Progenitor cell of endocrine pancreas (in vitro differentiated cells): ENCODE measurements around the gene PDC. TPM values are rescaled to one million over a fixed set of nuclear protein-coding genes. Genes with fewer than 3 reads are reported as not detected.
"Not testable (repeated sequence)": the region's sequence is repeated elsewhere in the genome, so short reads cannot be mapped to it uniquely, and the experiment has no call there.

Experiments
- DNase-seq: peaks from one replicate; pipeline ENCODE4 v3.0.0; 2021; ENCODE audit warnings: low spot score; ENCODE audit not compliant: unreplicated experiment
- H3K27ac Mint-ChIP-seq: 2 replicates; pipeline ENCODE4 v1.8.0; 2021; ENCODE audit warnings: mild to moderate bottlenecking, moderate library complexity, mixed read lengths
- H3K27me3 Mint-ChIP-seq: 2 replicates; pipeline ENCODE4 v1.8.0; 2021; ENCODE audit warnings: mixed read lengths
- H3K36me3 Mint-ChIP-seq: 2 replicates; pipeline ENCODE4 v1.8.0; 2022; ENCODE audit warnings: mixed read lengths; ENCODE audit not compliant: insufficient read depth
- H3K4me1 Mint-ChIP-seq: 2 replicates; pipeline ENCODE4 v1.8.0; 2021; ENCODE audit warnings: low read depth, mixed read lengths
- H3K4me3 Mint-ChIP-seq: 2 replicates; pipeline ENCODE4 v1.8.0; 2021; ENCODE audit warnings: low read depth, mild to moderate bottlenecking, moderate library complexity, mixed read lengths
- H3K9me3 Mint-ChIP-seq: 2 replicates; pipeline ENCODE4 v1.8.0; 2021; ENCODE audit warnings: low read depth, mixed read lengths
- total RNA-seq: library from RNA; stranded (reverse); gene quantifications from 2 replicates; pipeline ENCODE4 v1.2.1, GENCODE V29; 2021
- TF ChIP-seq, protein P1 (sequence below): fragments of 200-600 bp; sonication (generic); IDR thresholded peaks from one replicate; pipeline ENCODE4 v1.5.0; 2021; ENCODE audit warnings: antibody characterized with exemption, mild to moderate bottlenecking; ENCODE audit not compliant: unreplicated experiment

PDC gene
- total RNA-seq, 1 donor from 2014 or later: not detected

- no peak for DNase-seq
- TF ChIP-seq, protein P1, sequence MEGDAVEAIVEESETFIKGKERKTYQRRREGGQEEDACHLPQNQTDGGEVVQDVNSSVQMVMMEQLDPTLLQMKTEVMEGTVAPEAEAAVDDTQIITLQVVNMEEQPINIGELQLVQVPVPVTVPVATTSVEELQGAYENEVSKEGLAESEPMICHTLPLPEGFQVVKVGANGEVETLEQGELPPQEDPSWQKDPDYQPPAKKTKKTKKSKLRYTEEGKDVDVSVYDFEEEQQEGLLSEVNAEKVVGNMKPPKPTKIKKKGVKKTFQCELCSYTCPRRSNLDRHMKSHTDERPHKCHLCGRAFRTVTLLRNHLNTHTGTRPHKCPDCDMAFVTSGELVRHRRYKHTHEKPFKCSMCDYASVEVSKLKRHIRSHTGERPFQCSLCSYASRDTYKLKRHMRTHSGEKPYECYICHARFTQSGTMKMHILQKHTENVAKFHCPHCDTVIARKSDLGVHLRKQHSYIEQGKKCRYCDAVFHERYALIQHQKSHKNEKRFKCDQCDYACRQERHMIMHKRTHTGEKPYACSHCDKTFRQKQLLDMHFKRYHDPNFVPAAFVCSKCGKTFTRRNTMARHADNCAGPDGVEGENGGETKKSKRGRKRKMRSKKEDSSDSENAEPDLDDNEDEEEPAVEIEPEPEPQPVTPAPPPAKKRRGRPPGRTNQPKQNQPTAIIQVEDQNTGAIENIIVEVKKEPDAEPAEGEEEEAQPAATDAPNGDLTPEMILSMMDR: no peak
- no peak overlapping the region for H3K4me3 Mint-ChIP-seq
- no peak overlapping the region for H3K27ac Mint-ChIP-seq
- no peaks in the 10 kb centered on the region for H3K27me3 Mint-ChIP-seq
- H3K4me1 Mint-ChIP-seq: no peaks in the 10 kb centered on the region
- H3K9me3 Mint-ChIP-seq: no peaks in the 10 kb centered on the region
- no peaks in the 10 kb centered on the region for H3K36me3 Mint-ChIP-seq
Observed at GRCh38 chr1:186473047-186473446, 12.1 kb upstream of the PDC start.

DNA sequence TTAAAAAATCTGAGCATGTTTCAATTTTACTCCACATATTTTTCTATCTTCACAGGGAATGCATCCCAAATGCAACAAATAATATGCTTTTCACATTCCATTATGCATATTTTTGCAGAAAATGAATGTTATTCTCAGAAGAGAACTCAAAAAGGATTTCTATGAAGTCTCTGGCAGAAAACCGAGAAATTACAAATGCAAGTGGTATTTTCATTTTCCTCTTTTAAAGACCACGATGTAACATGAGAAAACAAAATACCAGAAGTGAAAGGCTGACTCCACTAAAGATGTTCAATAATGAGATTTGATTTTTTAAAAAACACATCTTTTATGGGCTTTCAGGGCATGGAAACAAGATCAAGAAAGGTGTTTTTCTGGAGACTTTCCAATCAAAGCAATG, 5.0 kb upstream of the PDC start:
- TF ChIP-seq, protein P1: no peak
- no peak overlapping the region for H3K27ac Mint-ChIP-seq
- H3K4me1 Mint-ChIP-seq: no peaks in the 10 kb centered on the region
- no peaks in the 10 kb centered on the region for H3K9me3 Mint-ChIP-seq
- no peak for DNase-seq
- no peak overlapping the region for H3K4me3 Mint-ChIP-seq
- no peaks in the 10 kb centered on the region for H3K27me3 Mint-ChIP-seq
- no peaks in the 10 kb centered on the region for H3K36me3 Mint-ChIP-seq

DNA sequence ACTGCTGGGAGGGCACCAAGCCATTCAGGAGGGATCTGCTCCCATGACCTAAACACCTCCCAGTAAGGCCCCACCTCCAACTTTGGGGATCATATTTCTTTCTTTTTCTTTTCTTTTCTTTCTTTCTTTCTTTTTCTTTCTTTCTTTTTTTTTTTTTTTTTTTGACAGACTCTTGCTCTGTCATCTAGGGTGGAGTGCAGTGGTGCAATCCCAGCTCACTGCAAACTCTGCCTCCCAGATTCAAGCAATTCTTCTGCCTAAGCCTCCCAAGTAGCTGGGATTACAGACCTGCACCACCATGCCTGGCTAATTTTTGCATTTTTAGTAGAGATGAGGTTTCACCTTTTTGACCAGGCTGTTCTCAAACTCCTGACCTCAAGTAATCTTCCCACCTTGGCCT, 4.6 kb upstream of the PDC start:
- H3K9me3 Mint-ChIP-seq, H3K27ac Mint-ChIP-seq, H3K36me3 Mint-ChIP-seq, H3K27me3 Mint-ChIP-seq, H3K4me3 Mint-ChIP-seq, DNase-seq, H3K4me1 Mint-ChIP-seq: not testable (repeated sequence)

DNA sequence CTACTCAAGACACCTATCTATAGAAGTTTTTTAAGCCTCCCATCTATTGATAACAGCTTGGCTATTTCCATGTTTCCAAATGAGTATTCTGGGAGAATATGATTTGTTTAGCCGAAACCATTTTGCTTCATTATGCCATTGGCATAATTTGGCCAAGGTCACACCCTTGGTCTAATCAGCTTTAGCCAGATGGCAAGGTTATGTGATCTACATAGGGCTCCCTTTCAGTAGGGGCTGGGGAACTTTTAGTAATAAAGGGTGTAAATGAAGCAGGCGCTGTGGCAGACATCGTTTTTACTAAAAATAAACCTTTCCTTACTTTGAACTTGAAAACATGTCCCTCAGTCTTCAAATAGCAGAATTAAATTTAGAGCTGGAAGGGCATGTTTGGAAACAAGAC, 3.0 kb upstream of the PDC start:
- H3K4me1 Mint-ChIP-seq: no peaks in the 10 kb centered on the region
- no peaks in the 10 kb centered on the region for H3K9me3 Mint-ChIP-seq
- no peak overlapping the region for H3K27ac Mint-ChIP-seq
- no peak for DNase-seq
- no peaks in the 10 kb centered on the region for H3K27me3 Mint-ChIP-seq
- no peak overlapping the region for H3K4me3 Mint-ChIP-seq
- no peaks in the 10 kb centered on the region for H3K36me3 Mint-ChIP-seq
- TF ChIP-seq, protein P1: no peak

DNA sequence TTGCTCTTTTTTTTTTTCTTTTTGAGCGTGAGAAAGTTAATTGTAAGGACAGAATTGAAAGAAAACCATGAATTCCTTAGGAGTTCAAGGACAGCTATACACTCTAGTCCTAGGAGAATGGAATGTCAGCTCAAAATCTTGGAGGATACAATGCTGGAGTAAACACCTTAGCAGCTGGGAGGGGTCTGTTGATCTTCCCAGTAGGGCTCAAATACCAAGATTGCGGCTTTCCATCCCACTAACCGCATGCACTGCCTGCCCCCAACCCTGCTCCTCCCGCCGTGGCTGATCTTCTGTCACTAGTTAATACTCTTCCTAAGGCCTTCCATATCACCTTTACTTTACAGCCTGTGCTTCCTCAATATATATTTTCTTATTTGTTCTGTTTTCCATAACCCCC, 2.6 kb upstream of the PDC start:
- DNase-seq: no peak
- Mint-ChIP-seq H3K27me3 (no peaks in the 10 kb centered on the region), H3K27ac (no peak overlapping the region), H3K36me3 (no peaks in the 10 kb centered on the region), H3K9me3 (no peaks in the 10 kb centered on the region), H3K4me3 (no peak overlapping the region), H3K4me1 (no peaks in the 10 kb centered on the region)
- TF ChIP-seq, protein P1: no peak

DNA sequence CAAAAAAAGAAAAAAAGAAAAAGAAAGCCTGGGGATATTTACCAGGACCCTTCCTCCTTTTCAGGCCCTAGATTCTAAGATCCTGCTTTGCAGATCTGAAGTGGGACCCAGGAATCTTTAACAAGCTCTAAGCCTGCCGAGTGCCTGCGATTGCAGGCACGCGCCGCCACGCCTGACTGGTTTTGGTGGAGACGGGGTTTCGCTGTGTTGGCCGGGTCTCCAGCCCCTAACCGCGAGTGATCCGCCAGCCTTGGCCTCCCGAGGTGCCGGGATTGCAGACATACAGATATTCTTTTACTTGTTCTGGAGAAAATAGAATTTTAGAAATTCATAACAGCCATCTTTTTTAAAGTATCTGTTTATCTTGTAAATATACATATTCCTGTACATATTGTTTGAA, 1.8 kb downstream of the PDC start:
- not testable (repeated sequence) for H3K9me3 Mint-ChIP-seq, H3K4me3 Mint-ChIP-seq, H3K27ac Mint-ChIP-seq, DNase-seq, H3K36me3 Mint-ChIP-seq, H3K27me3 Mint-ChIP-seq, H3K4me1 Mint-ChIP-seq
